Upper lobe of left lung (tissue), 4 donors: ENCODE results near the gene SPTB.
"Not testable (repeated sequence)": the region's sequence is repeated elsewhere in the genome, so short reads cannot be mapped to it uniquely, and the experiment has no call there.

Source experiments
- EP300 ChIP-seq, 4 donors: sonication (generic); formaldehyde crosslinking; IDR thresholded peaks; one replicate each; pipeline ENCODE4 v1.5.1; 2017; ENCODE audit warnings: antibody characterized with exemption in 4 of 4, control low read depth in 2 of 4
- POLR2A ChIP-seq, 4 donors: fragments of 450-650 bp; IDR thresholded peaks; one replicate each; pipeline ENCODE4 v1.5.1; 2016 to 2017; ENCODE audit warnings: antibody characterized with exemption in 4 of 4, mild to moderate bottlenecking in 2 of 4
- POLR2AphosphoS5 ChIP-seq, 2 donors: sonication (generic); formaldehyde crosslinking; IDR thresholded peaks; one replicate each; pipeline ENCODE4 v1.5.1; 2017; ENCODE audit warnings: antibody characterized with exemption in 2 of 2
- TF ChIP-seq, protein P1 (sequence below), 6 experiments: fragments of 450-650 bp in 4 of 6; fragments of 200-600 bp in 2 of 6; sonication (generic) in 2 of 6; IDR thresholded peaks; one replicate each; pipeline ENCODE4 v1.5.1; 2016 to 2019; ENCODE audit warnings: antibody characterized with exemption in 6 of 6

DNA sequence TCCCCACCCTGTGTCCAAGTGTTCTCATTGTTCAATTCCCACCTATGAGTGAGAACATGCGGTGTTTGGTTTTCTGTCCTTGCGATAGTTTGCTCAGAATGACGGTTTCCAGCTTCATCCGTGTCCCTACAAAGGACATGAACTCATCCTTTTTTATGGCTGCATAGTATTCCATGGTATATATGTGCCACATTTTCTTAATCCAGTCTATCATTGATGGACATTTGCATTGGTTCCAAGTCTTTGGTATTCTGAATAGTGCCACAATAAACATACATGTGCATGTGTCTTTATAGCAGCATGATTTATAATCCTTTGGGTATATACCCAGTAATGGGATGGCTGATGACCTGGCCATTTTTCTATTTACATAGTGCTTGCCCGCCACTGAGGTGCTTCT, 33.8 kb upstream of the SPTB start:
- TF ChIP-seq, protein P1, sequence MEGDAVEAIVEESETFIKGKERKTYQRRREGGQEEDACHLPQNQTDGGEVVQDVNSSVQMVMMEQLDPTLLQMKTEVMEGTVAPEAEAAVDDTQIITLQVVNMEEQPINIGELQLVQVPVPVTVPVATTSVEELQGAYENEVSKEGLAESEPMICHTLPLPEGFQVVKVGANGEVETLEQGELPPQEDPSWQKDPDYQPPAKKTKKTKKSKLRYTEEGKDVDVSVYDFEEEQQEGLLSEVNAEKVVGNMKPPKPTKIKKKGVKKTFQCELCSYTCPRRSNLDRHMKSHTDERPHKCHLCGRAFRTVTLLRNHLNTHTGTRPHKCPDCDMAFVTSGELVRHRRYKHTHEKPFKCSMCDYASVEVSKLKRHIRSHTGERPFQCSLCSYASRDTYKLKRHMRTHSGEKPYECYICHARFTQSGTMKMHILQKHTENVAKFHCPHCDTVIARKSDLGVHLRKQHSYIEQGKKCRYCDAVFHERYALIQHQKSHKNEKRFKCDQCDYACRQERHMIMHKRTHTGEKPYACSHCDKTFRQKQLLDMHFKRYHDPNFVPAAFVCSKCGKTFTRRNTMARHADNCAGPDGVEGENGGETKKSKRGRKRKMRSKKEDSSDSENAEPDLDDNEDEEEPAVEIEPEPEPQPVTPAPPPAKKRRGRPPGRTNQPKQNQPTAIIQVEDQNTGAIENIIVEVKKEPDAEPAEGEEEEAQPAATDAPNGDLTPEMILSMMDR (IDR thresholded peaks at IDR 0.05) = not testable (repeated sequence)
- TF ChIP-seq POLR2AphosphoS5, POLR2A, EP300 (IDR thresholded peaks at IDR 0.05): not testable (repeated sequence)
